Measurements from ENCODE around the gene NHLRC2. TPM values are rescaled to one million over a fixed set of nuclear protein-coding genes. Genes with fewer than 3 reads are reported as not detected.

NHLRC2 gene
- total and polyA plus RNA-seq, 10 of the 15 experiments (the other 5 are each of a cell fraction or from before 2014, with no cell fraction given) = 1.9 to 31.3 (median 15.9) TPM

GRCh38 chr10:113930482-113931057 is 76.1 kb downstream of the NHLRC2 start:
- Histone ChIP-seq H4K20me1 (ENCODE audit: control insufficient read depth, insufficient read depth) (no peaks in the 10 kb centered on the region), H3K27ac (ENCODE audit: control insufficient read depth, insufficient read depth) (no peak overlapping the region), H3K4me1 (ENCODE audit: control insufficient read depth, insufficient read depth, low read length) (no peaks in the 10 kb centered on the region; the same call in 1 of the 2 replicates), H3K9me3 (replicated peaks; ENCODE audit: control insufficient read depth, insufficient read depth, low read length) (no peaks in the 10 kb centered on the region), H3K27me3 (replicated peaks in 1 of 2; ENCODE audit: control insufficient read depth in 2 of 2, insufficient read depth in 2 of 2, low read length in 1 of 2) (no peaks in the 10 kb centered on the region), H3K36me3 (ENCODE audit: control insufficient read depth in 2 of 2, insufficient read depth in 2 of 2, low read length in 1 of 2) (no peaks in the 10 kb centered on the region), H3K4me3 (no peak overlapping the region), H3K4me2 (ENCODE audit: control insufficient read depth, insufficient read depth) (no peak overlapping the region), H3K79me2 (ENCODE audit: control insufficient read depth, insufficient read depth, low read length) (no peaks in the 10 kb centered on the region), H3K9ac (ENCODE audit: control insufficient read depth, insufficient read depth, low read length) (no peak overlapping the region), H2AFZ (ENCODE audit: control insufficient read depth, low read depth, low read length) (no peak overlapping the region)
- intact Hi-C loops (cut with micrococcal nuclease; ENCODE audit: unreplicated experiment) (no loop called here), in situ Hi-C loops (cut with MboI) (no loop called here)
- SMC1A ChIA-PET (ENCODE audit: uncharacterized antibody, unreplicated experiment) = interaction anchor here (0.6 to 3.0 kb wide), 11 partner anchors 12 to 172 kb away, joined by 3 to 12 read pairs (median 4); no protein-coding TSS in a partner anchor
- 68% methylated on average over 3 of the region's 3 CpGs for WGBS (ENCODE audit: insufficient coverage, insufficient replicate concordance, low lambda C conversion rate, missing lambda C conversion rate)
- CTCF ChIA-PET = interaction anchor here (0.7 to 2.3 kb wide), 7 partner anchors 9 to 210 kb away, joined by 3 to 7 read pairs (median 5); no protein-coding TSS in a partner anchor
- FAIRE-seq (no peak), ATAC-seq (no peak), DNase-seq (ENCODE audit: low read depth, low spot score) (no peak)
- TF ChIP-seq TCF7 (IDR thresholded peaks at IDR 0.05; ENCODE audit: borderline replicate concordance) (no peak), EGR1 (IDR thresholded peaks at IDR 0.05; ENCODE audit: borderline replicate concordance in 1 of 2, low read depth in 2 of 2, low read length in 2 of 2) (no peak), ZBTB40 (IDR thresholded peaks at IDR 0.05; ENCODE audit: borderline replicate concordance) (no peak), ATF7 (IDR thresholded peaks at IDR 0.05; ENCODE audit: low read depth) (no peak), SP1 (IDR thresholded peaks at IDR 0.05; ENCODE audit: low read depth, low read length) (no peak)
- TF ChIP-seq, protein P1, sequence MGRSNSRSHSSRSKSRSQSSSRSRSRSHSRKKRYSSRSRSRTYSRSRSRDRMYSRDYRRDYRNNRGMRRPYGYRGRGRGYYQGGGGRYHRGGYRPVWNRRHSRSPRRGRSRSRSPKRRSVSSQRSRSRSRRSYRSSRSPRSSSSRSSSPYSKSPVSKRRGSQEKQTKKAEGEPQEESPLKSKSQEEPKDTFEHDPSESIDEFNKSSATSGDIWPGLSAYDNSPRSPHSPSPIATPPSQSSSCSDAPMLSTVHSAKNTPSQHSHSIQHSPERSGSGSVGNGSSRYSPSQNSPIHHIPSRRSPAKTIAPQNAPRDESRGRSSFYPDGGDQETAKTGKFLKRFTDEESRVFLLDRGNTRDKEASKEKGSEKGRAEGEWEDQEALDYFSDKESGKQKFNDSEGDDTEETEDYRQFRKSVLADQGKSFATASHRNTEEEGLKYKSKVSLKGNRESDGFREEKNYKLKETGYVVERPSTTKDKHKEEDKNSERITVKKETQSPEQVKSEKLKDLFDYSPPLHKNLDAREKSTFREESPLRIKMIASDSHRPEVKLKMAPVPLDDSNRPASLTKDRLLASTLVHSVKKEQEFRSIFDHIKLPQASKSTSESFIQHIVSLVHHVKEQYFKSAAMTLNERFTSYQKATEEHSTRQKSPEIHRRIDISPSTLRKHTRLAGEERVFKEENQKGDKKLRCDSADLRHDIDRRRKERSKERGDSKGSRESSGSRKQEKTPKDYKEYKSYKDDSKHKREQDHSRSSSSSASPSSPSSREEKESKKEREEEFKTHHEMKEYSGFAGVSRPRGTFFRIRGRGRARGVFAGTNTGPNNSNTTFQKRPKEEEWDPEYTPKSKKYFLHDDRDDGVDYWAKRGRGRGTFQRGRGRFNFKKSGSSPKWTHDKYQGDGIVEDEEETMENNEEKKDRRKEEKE (IDR thresholded peaks at IDR 0.05) = no peak
- RAD21 ChIA-PET (ENCODE audit: unreplicated experiment) = interaction anchor here (0.9 to 1.7 kb wide), 3 partner anchors 94 to 175 kb away, joined by 3 read pairs; partner anchors contain the start of gene ADRB1
- POLR2A ChIA-PET = interaction anchor here (1.1 kb wide), 1 partner anchor 23 kb away, joined by 4 read pairs; no protein-coding TSS in a partner anchor
- no TSS peak for BruUV-seq (replicated peaks)
